Measurements from ENCODE around the gene CLEC18A.

GRCh38 chr16:69909043-69909442, 42.1 kb upstream of the CLEC18A start:
- no peak for TF ChIP-seq CTCF (IDR thresholded peaks at IDR 0.05; ENCODE audit: control extremely low read depth in 1 of 3, insufficient read depth in 1 of 3, low read depth in 1 of 3, low read length in 3 of 3)
- TF ChIP-seq POLR2AphosphoS5 (IDR thresholded peaks at IDR 0.05; ENCODE audit: low read depth, low read length) = no peak
- no peak for TF ChIP-seq JUN (IDR thresholded peaks at IDR 0.05; ENCODE audit: low read depth, low read length)
- no peak for TF ChIP-seq KDM4A (IDR thresholded peaks at IDR 0.05; ENCODE audit: low read depth, low read length, severe bottlenecking)
- TF ChIP-seq ATF2 (IDR thresholded peaks at IDR 0.05; ENCODE audit: low read length) = no peak
- TF ChIP-seq POLR2A (IDR thresholded peaks at IDR 0.05; ENCODE audit: control extremely low read depth in 1 of 2, low read depth in 2 of 2, low read length in 2 of 2) = no peak
- no peak for TF ChIP-seq ASH2L (IDR thresholded peaks at IDR 0.05; ENCODE audit: low read length)
- TF ChIP-seq, protein P1, sequence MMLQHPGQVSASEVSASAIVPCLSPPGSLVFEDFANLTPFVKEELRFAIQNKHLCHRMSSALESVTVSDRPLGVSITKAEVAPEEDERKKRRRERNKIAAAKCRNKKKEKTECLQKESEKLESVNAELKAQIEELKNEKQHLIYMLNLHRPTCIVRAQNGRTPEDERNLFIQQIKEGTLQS (IDR thresholded peaks at IDR 0.05; ENCODE audit: insufficient read depth, low read depth, low read length) = no peak
- no peak for TF ChIP-seq HDAC6 (IDR thresholded peaks at IDR 0.05; ENCODE audit: low read depth, low read length)

Data from H1 (cell line).